NCI-H2227 (cell line): Measurements from ENCODE around the gene PKD2L1.
A peak's percentile ranks its signal among the peaks of the same experiment; 100 is the strongest.
"Not testable (repeated sequence)": the region's sequence is repeated elsewhere in the genome, so short reads cannot be mapped to it uniquely, and the experiment has no call there.

Experiments used
- DNase-seq: peaks from one replicate; lab custom pipeline; 2025; ENCODE audit not compliant: unreplicated experiment; lab: John Stamatoyannopoulos, UW

The PKD2L1 gene

GRCh38 chr10:100287756-100288155, 42.3 kb downstream of the PKD2L1 start:
- DNase-seq: no peak

DNA sequence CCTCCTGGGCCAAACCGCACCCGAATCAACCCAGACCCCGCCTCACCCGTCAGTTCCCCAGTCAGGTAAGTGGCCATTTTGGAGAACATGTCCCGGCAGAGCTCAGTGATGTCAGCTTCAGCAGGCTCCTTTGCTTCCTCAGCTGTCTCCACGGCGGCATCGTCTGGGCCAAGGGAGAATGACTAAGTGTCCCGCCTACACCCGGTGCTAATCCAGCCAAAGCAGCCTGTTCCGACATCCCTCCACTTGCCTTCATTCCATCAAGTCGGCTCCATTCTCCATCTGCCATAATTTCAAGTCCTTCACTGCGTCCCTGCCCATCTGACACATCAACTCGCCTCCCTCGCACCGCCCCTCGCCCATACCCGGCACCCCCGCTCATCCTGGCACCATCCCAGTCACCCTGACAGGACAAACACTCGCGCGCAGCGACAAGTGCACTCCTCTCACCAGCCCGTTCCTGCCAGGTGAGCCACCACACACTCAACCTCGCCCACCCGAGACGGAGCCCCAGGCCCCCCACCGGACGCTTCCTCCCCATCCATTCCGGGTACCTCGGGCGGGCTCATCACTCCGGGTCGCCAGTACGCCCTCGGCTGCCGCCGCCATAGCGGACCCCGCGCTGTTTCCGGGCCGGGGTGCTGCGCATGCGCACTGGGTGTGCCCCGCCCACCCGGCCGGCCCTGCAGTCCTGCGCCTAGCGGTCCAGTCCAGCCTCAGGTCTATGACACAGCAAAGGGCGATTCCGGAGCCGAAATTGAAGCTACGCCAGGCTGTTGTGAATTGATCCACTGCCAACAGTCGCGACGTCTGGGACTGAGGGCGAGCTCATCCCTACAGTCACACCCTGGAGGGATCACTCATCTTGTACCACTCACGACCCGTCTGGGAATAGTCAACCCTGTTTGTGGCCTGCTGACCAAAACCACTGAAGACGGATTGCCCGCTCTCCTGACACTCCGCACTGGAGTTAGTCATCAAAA, 43.7 kb downstream of the PKD2L1 start, which contains the start of gene BLOC1S2:
Gene BLOC1S2 (minus strand): TSS at position 630 of the 983 bp plus-strand sequence. CDS start 21 bp downstream, at position 609.
- DNase-seq: peak; percentile 81

- not testable (repeated sequence) for DNase-seq
Observed at GRCh38 chr10:100285326-100285725, 44.7 kb downstream of the PKD2L1 start.

DNA sequence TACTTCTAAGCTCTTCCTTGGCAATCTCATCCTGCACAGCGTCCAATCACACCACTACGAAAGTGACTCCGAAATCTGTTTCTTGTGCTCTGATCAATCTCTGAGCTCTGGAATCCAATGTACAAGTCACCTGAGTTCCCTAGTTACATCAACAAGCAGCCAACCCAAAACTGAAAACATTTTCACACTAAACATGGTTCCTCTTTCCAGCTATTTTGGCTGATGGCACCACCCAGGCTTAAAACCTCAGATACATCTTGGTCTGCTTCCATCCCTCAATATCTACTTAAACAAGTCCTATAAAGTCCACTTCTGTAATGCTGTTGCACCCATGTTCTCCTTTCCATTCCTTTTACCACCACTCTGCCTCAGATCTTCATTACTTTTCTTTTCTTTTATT, 47.1 kb downstream of the PKD2L1 start:
- no peak for DNase-seq

- DNase-seq: not testable (repeated sequence)
Observed at GRCh38 chr10:100276971-100277370, 53.1 kb downstream of the PKD2L1 start.

DNA sequence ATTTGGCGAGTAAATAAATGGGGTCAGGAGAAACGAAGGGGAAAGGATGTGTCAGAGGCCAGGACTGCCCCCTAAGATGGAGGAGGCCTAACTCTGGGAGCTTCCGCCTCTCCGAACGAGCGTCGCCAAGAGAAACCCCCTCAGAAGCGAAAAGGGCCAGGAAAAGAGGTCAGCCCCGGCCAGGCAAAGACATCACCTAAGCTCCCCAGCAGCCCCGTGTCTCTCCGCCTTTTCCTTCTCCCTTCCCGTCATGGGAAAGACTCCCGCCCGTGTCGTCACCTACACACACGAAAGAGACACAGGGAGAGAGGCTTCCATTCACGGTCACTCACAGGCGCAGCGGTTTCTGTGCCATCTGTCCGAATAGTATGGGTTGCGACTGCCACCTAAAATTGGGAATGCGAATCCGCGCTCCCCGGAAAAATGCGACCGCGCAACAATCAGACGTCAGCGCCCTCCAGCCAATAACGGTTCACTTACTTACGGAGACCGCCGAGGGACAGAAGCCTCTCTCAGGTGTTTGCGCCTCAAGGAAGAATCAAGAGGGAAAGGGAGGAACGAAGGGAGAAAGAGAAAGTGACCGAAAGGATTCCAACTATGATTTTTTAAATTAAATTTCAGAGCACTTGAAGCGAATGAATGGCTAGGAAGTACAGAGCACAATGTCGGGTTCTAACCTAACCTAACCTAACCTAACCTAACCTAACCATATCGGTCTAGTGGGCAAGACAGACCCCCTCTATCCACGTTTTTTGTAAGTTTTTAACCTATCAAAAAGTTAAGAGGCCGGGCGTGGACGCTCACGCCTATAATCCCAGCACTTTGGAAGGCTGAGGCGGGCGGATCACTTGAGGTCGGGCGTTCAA, 62.6 kb downstream of the PKD2L1 start, which contains the start of gene CWF19L1:
Gene CWF19L1 (minus strand): TSS at position 400 of the 866 bp plus-strand sequence. CDS start 45 bp downstream, at position 355.
- peak; percentile 80 for DNase-seq

DNA sequence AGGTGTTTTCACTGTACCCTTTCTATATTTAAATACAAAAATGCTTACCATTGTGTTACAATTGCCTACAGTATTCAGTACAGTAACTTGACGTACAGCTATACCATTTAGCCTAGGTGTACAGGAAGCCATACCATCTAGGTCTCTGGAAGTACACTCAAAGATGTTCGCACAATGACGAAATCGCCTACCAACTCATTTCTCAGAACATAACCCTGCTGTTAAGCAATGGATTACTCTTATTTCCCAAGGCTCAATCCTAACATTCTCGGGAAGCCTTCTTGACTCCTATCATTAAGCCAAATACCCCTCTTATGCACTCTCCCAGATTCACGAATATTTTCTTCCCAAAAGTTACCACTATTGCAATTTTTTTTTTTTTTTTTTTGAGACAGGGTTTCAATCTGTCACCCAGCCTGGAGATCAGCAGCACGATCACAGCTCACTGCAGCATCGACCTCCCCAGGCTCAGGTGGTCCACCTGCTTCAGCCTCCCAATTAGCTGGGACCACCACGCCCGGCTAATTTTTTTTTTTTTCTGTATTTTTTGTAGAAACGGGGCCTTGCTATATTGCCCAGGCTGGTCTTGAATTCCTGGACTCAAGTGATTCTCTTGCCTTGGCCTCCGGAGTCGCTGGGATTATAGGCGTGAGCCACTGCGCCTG, 64.1 kb downstream of the PKD2L1 start:
- no peak for DNase-seq

DNA sequence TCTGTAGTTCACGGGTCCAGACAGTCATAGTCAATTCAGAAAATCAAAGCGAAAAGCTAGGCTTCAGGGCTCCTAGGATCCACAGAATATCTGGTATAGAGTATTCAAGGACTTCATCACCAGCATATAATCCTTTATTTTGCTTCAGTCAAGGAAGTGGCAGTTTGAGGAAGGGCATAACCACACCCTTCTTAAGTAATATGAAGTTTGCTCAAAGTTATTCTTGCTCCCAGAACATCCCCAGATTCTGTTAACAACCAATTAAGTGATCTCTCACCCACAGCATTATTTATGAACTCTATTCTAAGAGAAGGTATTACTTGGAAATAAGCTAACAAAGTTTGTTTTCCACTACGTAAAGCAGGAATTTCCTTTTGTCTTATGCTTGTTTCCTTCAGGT, 75.8 kb downstream of the PKD2L1 start:
- DNase-seq: no peak

- no peak for DNase-seq
Observed at GRCh38 chr10:100253041-100253440, 77.0 kb downstream of the PKD2L1 start.

DNA sequence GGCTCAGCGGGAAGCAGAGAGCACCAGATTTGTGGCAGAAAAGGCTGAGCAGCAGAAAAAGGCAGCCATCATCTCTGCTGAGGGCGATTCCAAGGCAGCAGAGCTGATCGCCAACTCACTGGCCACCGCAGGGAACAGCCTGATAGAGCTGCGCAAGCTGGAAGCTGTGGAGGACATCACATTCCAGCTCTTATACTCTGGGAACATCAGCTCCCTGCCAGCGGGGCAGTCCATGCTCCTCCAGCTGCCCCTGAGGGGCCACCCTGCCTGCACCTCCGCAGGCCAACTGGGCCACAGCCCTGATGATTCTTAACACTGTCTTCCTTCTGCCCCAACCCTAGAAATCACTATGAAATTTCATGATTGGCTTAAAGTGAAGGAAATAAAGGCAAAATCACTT, 81.2 kb downstream of the PKD2L1 start:
- DNase-seq: no peak

DNA sequence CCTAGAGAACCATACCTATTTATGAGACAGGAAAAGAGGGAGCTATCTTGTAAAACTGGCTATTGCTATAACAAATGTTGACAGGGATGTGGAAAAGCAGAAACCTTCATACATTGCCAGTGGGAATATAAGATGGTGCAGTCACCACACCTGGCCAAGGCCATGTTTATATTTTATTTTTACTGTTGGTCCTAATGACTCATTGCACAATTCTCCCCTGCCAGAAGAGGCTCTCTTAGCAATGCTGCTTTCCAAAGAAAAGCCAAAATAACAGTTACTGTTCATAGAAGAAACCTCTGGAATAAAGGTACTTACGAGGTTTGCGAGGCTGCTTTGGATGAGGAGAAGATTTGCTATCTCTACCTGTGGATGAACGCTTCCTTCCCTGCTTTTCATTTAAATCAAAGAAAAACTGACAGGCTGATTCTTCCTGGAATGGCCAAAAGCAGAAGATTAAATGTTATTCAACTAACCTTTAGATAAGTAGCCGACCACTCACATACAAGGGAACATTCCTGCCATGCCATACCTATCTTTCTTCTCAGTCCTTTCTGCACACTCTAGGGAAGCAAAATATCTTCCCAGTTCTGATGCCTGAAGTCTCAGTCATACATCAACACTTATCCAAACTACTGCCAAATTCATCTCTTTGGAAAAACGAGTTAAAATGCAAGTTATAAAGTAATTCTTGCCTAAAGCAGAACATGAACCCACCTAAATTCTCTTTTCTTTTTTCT, 84.4 kb downstream of the PKD2L1 start:
- no peak for DNase-seq

GRCh38 chr10:100239851-100240250, 90.2 kb downstream of the PKD2L1 start:
- no peak for DNase-seq

DNA sequence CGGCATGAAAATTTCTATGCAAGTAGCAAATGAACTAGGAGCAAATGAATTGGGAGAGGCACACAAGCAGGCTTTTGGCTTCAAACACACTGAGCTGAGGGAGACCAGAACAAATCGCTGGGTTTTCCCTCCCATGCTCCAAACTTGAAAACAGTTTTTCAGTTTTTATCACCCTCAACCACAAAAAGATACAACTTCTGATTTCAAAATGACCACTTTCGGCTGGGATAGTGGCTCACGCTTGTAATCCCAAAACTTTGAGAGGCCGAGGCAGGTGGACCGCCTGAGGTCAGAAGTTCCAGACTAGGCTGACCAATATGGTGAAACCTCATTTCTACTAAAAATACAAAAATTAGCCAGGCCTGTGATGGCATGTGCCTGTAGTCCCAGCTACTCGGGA, 91.6 kb downstream of the PKD2L1 start:
- no peak for DNase-seq
